LNCAP (cell line): ENCODE results near the gene UCK2.

ENCODE experiments used
- TF ChIP-seq, protein P1 (sequence below): fragments of 450-650 bp; IDR thresholded peaks from 2 replicates; pipeline ENCODE4 v1.5.1; 2017; ENCODE audit warnings: mild to moderate bottlenecking

Gene UCK2

DNA sequence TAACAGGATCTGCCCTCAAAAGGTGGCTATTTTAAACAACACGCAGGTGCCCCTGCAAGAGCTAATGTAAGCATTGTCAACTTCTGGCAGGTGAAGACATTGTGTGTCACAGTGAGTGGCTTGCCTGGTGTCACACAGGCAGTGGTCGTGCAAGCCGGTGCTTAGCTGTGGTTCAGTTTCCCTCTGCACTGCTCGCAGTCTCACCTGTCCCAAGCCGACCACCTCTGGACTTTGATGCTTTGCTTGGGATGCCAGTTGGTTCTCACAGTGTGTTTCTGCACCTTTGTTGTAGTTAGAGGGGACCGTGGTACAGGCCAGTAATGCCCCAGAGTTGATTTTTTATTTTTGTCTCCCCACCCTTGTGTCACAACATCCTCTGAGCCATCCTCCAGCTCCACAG lies 85.2 kb downstream of the UCK2 start:
- TF ChIP-seq, protein P1, sequence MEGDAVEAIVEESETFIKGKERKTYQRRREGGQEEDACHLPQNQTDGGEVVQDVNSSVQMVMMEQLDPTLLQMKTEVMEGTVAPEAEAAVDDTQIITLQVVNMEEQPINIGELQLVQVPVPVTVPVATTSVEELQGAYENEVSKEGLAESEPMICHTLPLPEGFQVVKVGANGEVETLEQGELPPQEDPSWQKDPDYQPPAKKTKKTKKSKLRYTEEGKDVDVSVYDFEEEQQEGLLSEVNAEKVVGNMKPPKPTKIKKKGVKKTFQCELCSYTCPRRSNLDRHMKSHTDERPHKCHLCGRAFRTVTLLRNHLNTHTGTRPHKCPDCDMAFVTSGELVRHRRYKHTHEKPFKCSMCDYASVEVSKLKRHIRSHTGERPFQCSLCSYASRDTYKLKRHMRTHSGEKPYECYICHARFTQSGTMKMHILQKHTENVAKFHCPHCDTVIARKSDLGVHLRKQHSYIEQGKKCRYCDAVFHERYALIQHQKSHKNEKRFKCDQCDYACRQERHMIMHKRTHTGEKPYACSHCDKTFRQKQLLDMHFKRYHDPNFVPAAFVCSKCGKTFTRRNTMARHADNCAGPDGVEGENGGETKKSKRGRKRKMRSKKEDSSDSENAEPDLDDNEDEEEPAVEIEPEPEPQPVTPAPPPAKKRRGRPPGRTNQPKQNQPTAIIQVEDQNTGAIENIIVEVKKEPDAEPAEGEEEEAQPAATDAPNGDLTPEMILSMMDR, result no peak

DNA sequence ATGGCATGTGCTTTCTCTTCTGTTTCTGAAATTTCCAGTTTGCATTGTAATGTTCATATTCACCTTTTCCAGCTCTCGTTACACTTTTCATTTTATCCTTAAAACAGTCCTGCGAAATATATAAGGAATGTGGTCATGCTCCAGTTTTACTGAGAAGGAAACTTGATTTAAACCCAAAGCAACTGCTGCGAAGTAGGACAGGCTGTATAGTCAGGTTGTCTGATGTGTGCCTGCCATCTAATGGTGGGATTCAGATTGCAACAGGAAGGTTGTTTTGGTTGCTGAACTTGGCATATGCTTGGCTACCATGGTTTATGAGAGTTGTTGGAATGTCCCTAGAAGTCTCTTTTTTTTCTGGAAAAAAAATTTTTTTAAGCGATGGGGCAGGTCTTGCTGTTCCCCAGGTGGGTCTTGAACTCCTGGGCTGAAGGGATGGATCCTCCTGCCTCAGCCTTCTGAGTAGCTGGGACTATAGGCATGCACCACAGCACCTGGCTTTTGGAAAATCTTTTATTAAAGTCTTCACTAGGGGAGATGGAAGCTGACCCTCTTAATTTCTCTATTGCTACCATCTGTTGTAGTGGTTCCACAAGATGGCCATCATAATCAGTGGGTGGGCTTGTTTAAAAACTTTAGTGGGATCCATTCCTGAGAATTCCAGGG lies 86.9 kb downstream of the UCK2 start:
- TF ChIP-seq, protein P1, result peak; percentile 92

DNA sequence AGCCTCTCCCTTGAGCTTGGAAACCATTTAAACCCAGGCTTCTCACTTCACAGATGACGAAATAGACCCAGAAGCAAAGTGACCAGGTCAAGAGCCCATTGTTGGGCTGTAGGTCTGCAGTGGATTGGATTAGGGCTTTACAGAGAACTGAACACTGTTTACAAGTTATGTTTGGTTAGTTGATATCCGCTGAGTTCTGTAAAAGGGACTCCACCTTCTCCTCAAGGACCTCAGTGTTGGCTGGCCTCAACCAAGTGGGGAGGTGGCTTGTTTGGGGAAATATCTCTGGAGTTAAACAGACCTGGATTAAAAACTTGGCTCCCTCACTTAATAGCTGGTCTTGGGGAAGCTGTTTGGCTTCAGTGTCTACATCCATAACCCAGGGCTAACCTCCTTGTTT lies 88.1 kb downstream of the UCK2 start:
- TF ChIP-seq, protein P1, result no peak

DNA sequence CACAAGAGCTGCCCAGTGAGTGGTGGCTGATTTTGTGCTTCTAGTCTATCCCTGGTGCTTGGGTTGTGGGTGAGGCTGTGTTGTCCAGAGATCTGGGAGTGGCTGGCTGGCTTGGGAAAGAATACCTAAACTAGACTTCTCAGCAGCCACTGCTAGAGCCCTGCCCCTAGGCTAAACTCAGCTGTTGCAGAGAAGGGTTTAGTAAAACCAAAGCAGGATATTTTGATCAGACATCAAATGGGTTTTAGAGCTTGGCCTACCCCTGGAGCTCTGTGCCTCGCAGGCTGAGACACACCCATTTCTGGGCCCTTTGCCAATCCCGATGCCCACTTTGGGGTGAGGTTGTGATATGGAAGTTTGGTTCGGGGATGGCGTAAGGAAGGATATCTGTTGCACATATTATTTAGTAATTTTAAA lies 88.5 kb downstream of the UCK2 start:
- TF ChIP-seq, protein P1, result no peak

DNA sequence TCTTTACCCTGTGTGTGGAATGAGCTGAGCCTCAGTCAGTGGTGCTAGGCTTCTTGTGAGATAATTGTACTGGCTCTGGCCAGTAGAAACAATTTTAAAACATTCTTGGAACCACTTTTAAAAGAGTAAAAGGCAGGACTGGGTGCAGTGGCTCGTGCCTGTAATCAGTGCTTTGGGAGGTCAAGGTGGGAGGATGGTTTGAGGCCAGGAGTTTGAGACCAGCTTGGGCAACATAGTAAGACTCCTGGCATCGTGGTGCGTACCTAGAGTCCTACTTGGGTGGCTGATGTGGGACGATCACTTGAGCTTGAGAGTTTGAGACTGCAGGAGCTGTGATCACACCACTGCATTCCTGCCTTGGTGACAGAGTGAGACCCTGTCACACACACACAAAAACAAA lies 89.8 kb downstream of the UCK2 start:
- TF ChIP-seq, protein P1, result no peak

DNA sequence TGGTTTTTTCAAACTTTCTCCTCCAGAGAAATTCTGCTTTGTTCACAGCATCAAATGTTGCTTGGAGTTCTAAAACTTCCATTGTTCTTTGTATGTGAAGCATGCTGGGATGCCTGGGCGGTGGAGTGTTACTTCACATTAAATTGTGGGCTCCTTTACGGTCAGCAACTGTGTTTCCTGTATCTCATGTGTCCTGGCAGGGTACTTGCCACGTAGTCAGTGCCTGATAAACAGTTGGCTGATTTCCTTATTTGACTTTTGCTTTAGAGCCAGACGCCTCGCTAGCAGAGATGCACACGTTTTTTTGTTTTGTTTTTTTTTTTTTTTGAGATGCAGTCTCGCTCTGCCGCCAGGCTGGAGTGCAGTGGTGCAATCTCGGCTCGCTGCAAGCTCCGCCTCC lies 96.7 kb downstream of the UCK2 start:
- TF ChIP-seq, protein P1, result no peak

DNA sequence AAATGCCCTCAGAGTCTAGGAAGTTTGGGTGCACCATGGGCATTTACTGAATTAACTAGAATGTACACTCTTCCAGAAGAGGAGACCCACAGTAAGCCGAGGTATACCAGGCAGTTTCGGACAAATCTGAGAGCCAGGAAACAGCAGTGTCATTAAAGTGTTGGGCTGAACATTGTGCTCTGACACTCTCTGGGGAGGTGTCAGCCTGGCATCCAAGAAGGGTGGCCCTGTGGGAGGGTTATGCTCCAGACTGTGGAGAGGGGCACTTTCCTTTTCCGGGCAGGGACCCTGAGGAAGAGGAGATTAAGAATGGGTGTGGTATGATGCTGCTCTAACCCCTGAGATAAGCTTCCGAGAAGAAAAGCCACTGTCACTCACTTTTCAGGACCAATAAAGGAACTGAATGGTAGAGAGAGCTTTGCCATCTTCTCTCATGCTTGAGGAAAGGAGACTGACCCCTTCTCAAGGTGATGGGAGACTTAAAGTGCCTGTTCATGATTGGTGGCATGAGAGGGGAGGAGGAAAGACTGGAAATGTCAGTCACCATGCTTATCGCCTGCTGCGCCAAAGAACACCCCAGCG lies 98.2 kb downstream of the UCK2 start:
- TF ChIP-seq, protein P1, result no peak

DNA sequence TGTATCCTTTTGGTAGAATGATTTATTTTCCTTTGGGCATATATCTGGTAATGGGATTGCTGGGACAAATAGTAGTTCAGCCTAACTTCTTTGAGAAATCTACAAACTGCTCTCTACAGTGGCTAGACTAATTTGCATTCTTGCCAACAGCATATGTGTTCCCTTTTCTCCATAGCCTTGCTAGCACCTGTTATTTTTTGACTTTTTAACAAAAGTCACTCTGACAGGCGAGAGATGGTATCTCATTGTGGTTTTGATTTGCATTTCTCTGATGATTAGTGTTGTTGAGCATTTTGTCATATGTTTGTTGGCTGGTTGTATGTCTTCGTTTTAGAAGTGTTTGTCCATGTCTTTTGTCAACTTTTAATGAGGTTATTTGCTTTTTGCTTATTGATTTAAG lies 99.8 kb downstream of the UCK2 start:
- TF ChIP-seq, protein P1, result no peak
